K562 (cell line): ENCODE data around the gene UCHL1. TPM values are rescaled to one million over a fixed set of nuclear protein-coding genes. Genes with fewer than 3 reads are reported as not detected.
A peak's percentile ranks its signal among the peaks of the same experiment; 100 is the strongest.

ENCODE experiments used
- ATAC-seq: fragments of 200-7000 bp; cut with Tn5 transposase; 3 replicates; pipeline ENCODE4 v1.9.1; 2020; ENCODE audit warnings: moderate library complexity
- BruUV-seq: library from RNA; stranded (reverse); fragments of 400-500 nt; replicated peaks from 2 replicates; lab custom pipeline; 2021; lab: Mats Ljungman, UMichigan
- CTCF ChIA-PET: fragments of 300-600 bp; formaldehyde crosslinking; extraction: SDS; loops from one replicate; lab custom pipeline; 2021; ENCODE audit warnings: low intra/inter-chr PET ratio; lab: Yijun Ruan, JAX
- POLR2A ChIA-PET: fragments of 300-600, 350-650 bp; sonication (Branson Sonifier 250); formaldehyde crosslinking; extraction: SDS; loops from one replicate; lab custom pipeline; 2021; ENCODE audit warnings: antibody characterized with exemption, inconsistent platforms; lab: Yijun Ruan, JAX
- DNase-seq, 4 experiments: peaks; one replicate each; pipeline versions ENCODE4 v3.0.0 to v3.0.0-alpha.2; 2011 to 2018; ENCODE audit warnings: low spot score in 3 of 4, mixed read lengths in 3 of 4; ENCODE audit errors: extremely low read depth in 1 of 4
- FAIRE-seq: peaks from 2 replicates; lab custom pipeline; 2011; peaks lifted over from hg19 to GRCh38; lab: Jason Lieb, UNC
- H2AFZ ChIP-seq: 2 replicates; pipeline ENCODE4 v1.6.0; 2011; ENCODE audit warnings: low read depth, low read length, control low read depth, inconsistent platforms
- H3K27ac ChIP-seq: fragments of 200-600 bp; 3 replicates; pipeline ENCODE4 v1.8.0; 2011; ENCODE audit warnings: low read depth, mild to moderate bottlenecking, control low read depth, inconsistent platforms, low read length, moderate library complexity, mixed read lengths; ENCODE audit errors: extremely low read depth
- H3K27me3 ChIP-seq, 2 experiments: fragments of 300-600 bp in 1 of 2; 2 replicates in 1 of 2; 3 replicates in 1 of 2; pipeline versions ENCODE4 v1.6.0 to v1.8.0; 2011; ENCODE audit warnings: inconsistent platforms in 2 of 2, low read length in 2 of 2, mild to moderate bottlenecking in 1 of 2, mixed read lengths in 1 of 2, moderate library complexity in 1 of 2; ENCODE audit not compliant: control insufficient read depth in 2 of 2, insufficient read depth in 2 of 2
- H3K36me3 ChIP-seq: fragments of 300-600 bp; 3 replicates; pipeline ENCODE4 v1.8.0; 2011; ENCODE audit warnings: mild to moderate bottlenecking, low read length, inconsistent platforms; ENCODE audit not compliant: control insufficient read depth, insufficient read depth
- H3K4me1 ChIP-seq, 2 experiments: fragments of 200-600 bp in 1 of 2; replicated peaks in 1 of 2; 2 replicates in 1 of 2; 3 replicates in 1 of 2; pipeline versions ENCODE4 v1.5.1 to v1.8.0; 2011; ENCODE audit warnings: inconsistent platforms in 2 of 2, low read length in 2 of 2, mild to moderate bottlenecking in 1 of 2, mixed read lengths in 1 of 2, moderate library complexity in 1 of 2; ENCODE audit not compliant: control insufficient read depth in 2 of 2, insufficient read depth in 2 of 2
- H3K4me2 ChIP-seq: 2 replicates; pipeline ENCODE4 v1.6.1; 2011; ENCODE audit warnings: low read length, control low read depth, inconsistent platforms, mixed read lengths; ENCODE audit not compliant: insufficient read depth
- H3K4me3 ChIP-seq: fragments of 200-600 bp; sonication (generic), shearing (Covaris generic); 2 replicates; pipeline ENCODE4 v1.5.1; 2016; ENCODE audit warnings: control low read depth, inconsistent platforms
- H3K79me2 ChIP-seq: fragments of 200-600 bp; 3 replicates; pipeline ENCODE4 v1.8.0; 2011; ENCODE audit warnings: low read length, inconsistent platforms; ENCODE audit not compliant: control insufficient read depth, insufficient read depth
- H3K9ac ChIP-seq, 2 experiments: 2 replicates each; pipeline versions ENCODE4 v1.6.0 to v1.6.1; 2011; ENCODE audit warnings: low read depth in 2 of 2, low read length in 2 of 2, control low read depth in 1 of 2, inconsistent platforms in 1 of 2, mild to moderate bottlenecking in 1 of 2, mixed read lengths in 1 of 2; ENCODE audit not compliant: insufficient read depth in 1 of 2
- H3K9me1 ChIP-seq: one replicate; pipeline ENCODE4 v1.6.0; 2011; ENCODE audit warnings: inconsistent platforms, mild to moderate bottlenecking, low read length, moderate library complexity; ENCODE audit not compliant: control insufficient read depth, insufficient read depth
- H3K9me3 ChIP-seq: replicated peaks from 2 replicates; pipeline ENCODE4 v1.5.1; 2011; ENCODE audit warnings: low read depth, low read length, inconsistent platforms; ENCODE audit not compliant: control insufficient read depth, insufficient read depth
- H4K20me1 ChIP-seq: replicated peaks from 2 replicates; pipeline ENCODE4 v1.6.1; 2011; ENCODE audit warnings: low read length, inconsistent platforms, mixed read lengths; ENCODE audit not compliant: control insufficient read depth, insufficient read depth
- CTCF ChIP-seq, 3 experiments: IDR thresholded peaks in 2 of 3; conservative IDR thresholded peaks in 1 of 3; 2 replicates each; pipeline ENCODE4 v1.5.1; 2011 to 2012; ENCODE audit warnings: low read length in 3 of 3, mild to moderate bottlenecking in 3 of 3, control low read depth in 2 of 3, improper control_type of control experiment in 1 of 3, inconsistent platforms in 1 of 3, low read depth in 1 of 3, mixed read lengths in 1 of 3, moderate library complexity in 1 of 3; ENCODE audit not compliant: insufficient read depth in 2 of 3
- CXXC5 ChIP-seq: fragments of 250-450 bp; sonication (Bioruptor Pico); IDR thresholded peaks from 2 replicates; pipeline ENCODE4 v1.8.0; 2022; ENCODE audit warnings: inconsistent platforms, mild to moderate bottlenecking, moderate library complexity
- DDX20 ChIP-seq: fragments of 450-650 bp; IDR thresholded peaks from 2 replicates; pipeline ENCODE4 v1.6.1; 2016; ENCODE audit warnings: missing genetic modification characterization, low read depth, mild to moderate bottlenecking, missing compliant biosample characterization, moderate library complexity
- ELF1 ChIP-seq: fragments of 200-800 bp; sonication (Bioruptor generic); IDR thresholded peaks from 2 replicates; pipeline ENCODE4 v1.6.1; 2016; ENCODE audit warnings: missing genetic modification characterization, missing compliant biosample characterization
- GATAD2B ChIP-seq: fragments of 450-650 bp; IDR thresholded peaks from 2 replicates; pipeline ENCODE4 v1.6.1; 2017; ENCODE audit warnings: mild to moderate bottlenecking, borderline replicate concordance
- HNRNPLL ChIP-seq: fragments of 200-400 bp; formaldehyde crosslinking; IDR thresholded peaks from 2 replicates; pipeline ENCODE4 v1.6.1; 2017; ENCODE audit warnings: low read length, low read depth, mild to moderate bottlenecking; ENCODE audit not compliant: poor library complexity, severe bottlenecking
- MAZ ChIP-seq, 2 experiments: fragments of 450-650 bp in 1 of 2; sonication (generic) in 1 of 2; formaldehyde crosslinking; IDR thresholded peaks in 1 of 2; conservative IDR thresholded peaks in 1 of 2; 2 replicates each; pipeline versions ENCODE4 v1.4.0 to v1.5.0; 2020; ENCODE audit warnings: mild to moderate bottlenecking in 1 of 2, missing genetic modification reagents in 1 of 2
- NEUROD1 ChIP-seq: fragments of 150-350 bp; IDR thresholded peaks from 2 replicates; pipeline ENCODE4 v1.6.1; 2014; ENCODE audit warnings: borderline replicate concordance, low read length, low read depth; ENCODE audit not compliant: partially characterized antibody
- RBFOX2 ChIP-seq: fragments of 200-400 bp; formaldehyde crosslinking; IDR thresholded peaks from 2 replicates; pipeline ENCODE4 v1.6.1; 2017; ENCODE audit warnings: low read depth, mild to moderate bottlenecking, low read length, moderate library complexity
- SMC3 ChIP-seq: conservative IDR thresholded peaks from 2 replicates; pipeline ENCODE4 v1.6.1; 2011; ENCODE audit warnings: low read depth, low read length, improper control_type of control experiment; ENCODE audit not compliant: insufficient read depth
- ZNF408 ChIP-seq: fragments of 250-450 bp; sonication (Bioruptor Pico); IDR thresholded peaks from 2 replicates; pipeline ENCODE4 v1.4.0; 2020; ENCODE audit warnings: low read depth, mild to moderate bottlenecking, moderate library complexity
- ZNF740 ChIP-seq, 3 experiments: fragments of 200-800 bp in 1 of 3; sonication (Bioruptor generic) in 1 of 3; sonication (generic) in 1 of 3; formaldehyde crosslinking in 1 of 3; IDR thresholded peaks; 2 replicates each; pipeline versions ENCODE4 v1.6.1 to v1.8.0; 2016 to 2022; ENCODE audit warnings: mild to moderate bottlenecking in 2 of 3, missing compliant biosample characterization in 2 of 3, missing genetic modification characterization in 2 of 3, missing genetic modification reagents in 1 of 3
- WGBS: fragments of 100-300 bp; shearing (Covaris generic); methylation state at CpG from one replicate; pipeline ENCODE4 v1.1.6; 2016; ENCODE audit warnings: low coverage, mixed read lengths; ENCODE audit not compliant: insufficient coverage; ENCODE audit errors: missing lambda C conversion rate; 5-methylcytosine and 5-hydroxymethylcytosine counted together
- in situ Hi-C: fragments of 300-500 bp; cut with MboI; formaldehyde crosslinking; loops from 4 replicates; pipeline ENCODE4 v1.15.0; 2018; ENCODE audit warnings: inconsistent platforms, mixed read lengths
- intact Hi-C: fragments of 100-400 bp; cut with micrococcal nuclease; formaldehyde crosslinking; loops from 2 replicates; pipeline ENCODE4 v1.14.2; 2022
- polyA plus RNA-seq, 8 experiments: library from polyadenylated mRNA; depleted of rRNA in 4 of 8; stranded (reverse) in 5 of 8; unstranded in 3 of 8; fragments of >200 nt; fragmentation: Nextera tagmentation in 2 of 8; fragmentation: Illumina TruSeq in 1 of 8; extraction: Ambion mirVana in 2 of 8; extraction: Trizol in 1 of 8; gene quantifications; 2 replicates each; pipeline versions ENCODE4 v1.2.1 to v1.2.3, GENCODE V29; 2011 to 2014; ENCODE audit warnings: inconsistent platforms in 1 of 8, missing spikeins in 1 of 8
- total RNA-seq, 7 experiments: library from RNA; depleted of rRNA in 6 of 7; stranded (reverse); fragments of >200 nt in 6 of 7; fragmentation: Illumina TruSeq in 2 of 7; extraction: Trizol in 2 of 7; gene quantifications; 2 replicates each; pipeline versions ENCODE4 v1.2.1 to v1.2.3, GENCODE V29; 2011 to 2021; ENCODE audit warnings: low replicate concordance in 1 of 7
- TF ChIP-seq, protein P1 (sequence below), 2 experiments: IDR thresholded peaks; 2 replicates each; pipeline ENCODE4 v1.6.1; 2012; ENCODE audit warnings: improper control_type of control experiment in 2 of 2, low read depth in 2 of 2, low read length in 2 of 2, borderline replicate concordance in 1 of 2

UCHL1 gene
- total and polyA plus RNA-seq, 9 of the 15 experiments (the other 6 are each of a cell fraction or from before 2014, with no cell fraction given), result 0.42 TPM; not detected in 8

- peak within 1 kb of the TSS in 1 of 2 experiments; percentile 88; a peak in 2 of 4 replicates for H3K9ac ChIP-seq
- POLR2A ChIA-PET, result interaction anchor here (1.2 kb wide), 1 partner anchor 11 kb away, joined by 3 read pairs; no protein-coding TSS in a partner anchor
- TF ChIP-seq GATAD2B (no peak), SMC3 (0 out of 2 replicates have a peak, but pooled peaks have one; percentile 11), ZNF740 (CRISPR knock-in tag; IDR thresholded peaks at IDR 0.05) (no peak), ZNF740 (tag; IDR thresholded peaks at IDR 0.05) (0 out of 4 replicates have a peak, but pooled peaks of 1 of the 2 experiments have one; percentile 19), HNRNPLL (peak; percentile 70), NEUROD1 (peak; percentile 91), DDX20 (tag) (no peak), CTCF (IDR thresholded peaks at IDR 0.05 in 2 of 3, conservative IDR thresholded peaks at IDR 0.05 in 1 of 3; ENCODE audit: insufficient read depth in 2 of 3, low read depth in 1 of 3, low read length in 3 of 3) (peak; percentile 35 to 64 (median 55); a peak in 4 of 6 replicates), CXXC5 (peak; percentile 51), RBFOX2 (peak; percentile 69), ZNF408 (CRISPR knock-in tag) (no peak), ELF1 (tag) (0 out of 2 replicates have a peak, but pooled peaks have one; percentile 30), MAZ (CRISPR knock-in tag; conservative IDR thresholded peaks at IDR 0.05 in 1 of 2, IDR thresholded peaks at IDR 0.05 in 1 of 2) (peak in 1 of 2 experiments; percentile 91; a peak in 2 of 4 replicates)
- TF ChIP-seq, protein P1, sequence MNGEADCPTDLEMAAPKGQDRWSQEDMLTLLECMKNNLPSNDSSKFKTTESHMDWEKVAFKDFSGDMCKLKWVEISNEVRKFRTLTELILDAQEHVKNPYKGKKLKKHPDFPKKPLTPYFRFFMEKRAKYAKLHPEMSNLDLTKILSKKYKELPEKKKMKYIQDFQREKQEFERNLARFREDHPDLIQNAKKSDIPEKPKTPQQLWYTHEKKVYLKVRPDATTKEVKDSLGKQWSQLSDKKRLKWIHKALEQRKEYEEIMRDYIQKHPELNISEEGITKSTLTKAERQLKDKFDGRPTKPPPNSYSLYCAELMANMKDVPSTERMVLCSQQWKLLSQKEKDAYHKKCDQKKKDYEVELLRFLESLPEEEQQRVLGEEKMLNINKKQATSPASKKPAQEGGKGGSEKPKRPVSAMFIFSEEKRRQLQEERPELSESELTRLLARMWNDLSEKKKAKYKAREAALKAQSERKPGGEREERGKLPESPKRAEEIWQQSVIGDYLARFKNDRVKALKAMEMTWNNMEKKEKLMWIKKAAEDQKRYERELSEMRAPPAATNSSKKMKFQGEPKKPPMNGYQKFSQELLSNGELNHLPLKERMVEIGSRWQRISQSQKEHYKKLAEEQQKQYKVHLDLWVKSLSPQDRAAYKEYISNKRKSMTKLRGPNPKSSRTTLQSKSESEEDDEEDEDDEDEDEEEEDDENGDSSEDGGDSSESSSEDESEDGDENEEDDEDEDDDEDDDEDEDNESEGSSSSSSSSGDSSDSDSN (IDR thresholded peaks at IDR 0.05; ENCODE audit: borderline replicate concordance in 1 of 2, low read depth in 2 of 2, low read length in 2 of 2), result 0 out of 4 replicates have a peak, but pooled peaks of 1 of the 2 experiments have one; percentile 62
Measured at GRCh38 chr4:41214136-41214824, 42.4 kb upstream of the UCHL1 start, which contains the start of gene APBB2. Gene APBB2 (minus strand): TSS chr4:41214542. CDS start chr4:41033254, 181,288 bp downstream.

More at GRCh38 chr4:41214136-41214824, 42.4 kb upstream of the UCHL1 start, which contains the start of gene APBB2:
- Histone ChIP-seq H3K27ac (no peak within 1 kb of the TSS), H3K9me3 (no peaks in the 10 kb centered on the region), H3K4me2 (peak within 1 kb of the TSS; percentile 36; the same call in 1 of the 2 replicates), H3K4me3 (peak within 1 kb of the TSS; percentile 43), H3K4me1 (peaks cover 0 to 12% of the 10 kb centered on the region in 2 experiments; a peak in 2 of 5 replicates), H4K20me1 (no peaks in the 10 kb centered on the region), H3K27me3 (peaks cover 11 to 17% of the 10 kb centered on the region in 2 experiments; a peak in 4 of 5 replicates), H3K79me2 (no peaks in the 10 kb centered on the region), H2AFZ (peak within 1 kb of the TSS; percentile 69), H3K36me3 (no peaks in the 10 kb centered on the region), H3K9me1 (no peaks in the 10 kb centered on the region)
- FAIRE-seq (no peak), DNase-seq (peak; percentile 74 to 86 (median 84)), ATAC-seq (peak; percentile 93)
- BruUV-seq, result no TSS peak
- CTCF ChIA-PET, result interaction anchor here (0.8 to 1.5 kb wide), 3 partner anchors 238 to 292 kb away, joined by 3 to 6 read pairs (median 3); no protein-coding TSS in a partner anchor
- intact Hi-C loops, result loop anchor here (2.0 kb wide), 2 partner anchors 237 to 287 kb away; no protein-coding TSS in a partner anchor
- WGBS, result 11% methylated on average over 51 of the region's 71 CpGs
- in situ Hi-C loops, result loop anchor here (10.0 kb wide), 1 partner anchor 239 kb away; no protein-coding TSS in a partner anchor
